Lower lobe of right lung (tissue), 2 donors: ENCODE data around the gene PEX3. TPM values are rescaled to one million over a fixed set of nuclear protein-coding genes. Genes with fewer than 3 reads are reported as not detected.

Source experiments
- ATAC-seq, 2 donors: fragments of 200-7000 bp; cut with Tn5 transposase; one replicate each; pipeline ENCODE4 v1.9.1; 2020 to 2022; ENCODE audit warnings: mild to moderate bottlenecking in 2 of 2, moderate library complexity in 2 of 2
- DNase-seq: peaks from one replicate; pipeline ENCODE4 v3.0.0-alpha.2; 2020
- H3K27ac ChIP-seq: fragments of 200-600 bp; one replicate; pipeline ENCODE4 v1.8.0; 2022
- H3K27me3 ChIP-seq: fragments of 200-600 bp; one replicate; pipeline ENCODE4 v1.8.0; 2022; ENCODE audit warnings: low read depth
- H3K36me3 ChIP-seq: fragments of 200-600 bp; one replicate; pipeline ENCODE4 v1.8.0; 2022; ENCODE audit warnings: mild to moderate bottlenecking
- H3K4me1 ChIP-seq: fragments of 200-600 bp; one replicate; pipeline ENCODE4 v1.8.0; 2022
- H3K4me3 ChIP-seq: fragments of 200-600 bp; one replicate; pipeline ENCODE4 v1.8.0; 2022; ENCODE audit warnings: mild to moderate bottlenecking
- H3K9me3 ChIP-seq: fragments of 200-600 bp; one replicate; pipeline ENCODE4 v1.8.0; 2022
- intact Hi-C: fragments of 100-400 bp; cut with DNase I; formaldehyde crosslinking; loops from one replicate; pipeline ENCODE4 v1.11.0; 2022
- total RNA-seq: library from RNA; stranded (reverse); fragmentation: NEBNext Ultra II Directional; extraction: Animal tissue kit (Norgen Biotek cat#: 25700); gene quantifications from one replicate; pipeline ENCODE4 v1.2.1, GENCODE V29; 2021
- TF ChIP-seq, protein P1 (sequence below): fragments of 200-600 bp; IDR thresholded peaks from one replicate; pipeline ENCODE4 v1.8.0; 2022; ENCODE audit warnings: antibody characterized with exemption, mild to moderate bottlenecking
- donor health status: DM: no; HTN: yes; CAD: no; lungs with severe emphysema.

PEX3 gene
- total RNA-seq, 1 donor from 2014 or later, result 14.7 TPM

DNA sequence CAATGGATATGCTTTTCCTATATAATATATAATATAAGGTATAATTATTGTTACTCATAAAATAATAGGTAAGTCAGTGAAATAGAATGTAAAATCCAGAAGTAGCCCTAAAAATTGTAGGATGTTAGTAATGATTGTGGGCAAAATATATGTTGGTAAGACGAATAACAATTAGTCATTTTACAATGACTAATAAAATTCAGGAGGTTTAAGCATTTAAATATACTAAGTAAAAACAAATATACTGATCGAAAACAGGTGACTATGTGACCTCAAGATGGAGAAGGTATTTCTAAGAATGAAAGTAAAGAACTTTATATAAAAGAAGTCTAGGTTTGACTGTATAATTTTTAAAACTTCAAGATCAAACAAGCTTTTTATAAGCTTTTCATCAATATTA, 32.0 kb downstream of the PEX3 start:
- no peak overlapping the region for H3K27ac ChIP-seq
- intact Hi-C loops, result no loop called here
- DNase-seq (no peak), ATAC-seq (no peak)
- H3K4me3 ChIP-seq, result no peak overlapping the region
- H3K9me3 ChIP-seq, result no peaks in the 10 kb centered on the region
- H3K36me3 ChIP-seq, result peaks cover 17% of the 10 kb centered on the region
- TF ChIP-seq, protein P1, sequence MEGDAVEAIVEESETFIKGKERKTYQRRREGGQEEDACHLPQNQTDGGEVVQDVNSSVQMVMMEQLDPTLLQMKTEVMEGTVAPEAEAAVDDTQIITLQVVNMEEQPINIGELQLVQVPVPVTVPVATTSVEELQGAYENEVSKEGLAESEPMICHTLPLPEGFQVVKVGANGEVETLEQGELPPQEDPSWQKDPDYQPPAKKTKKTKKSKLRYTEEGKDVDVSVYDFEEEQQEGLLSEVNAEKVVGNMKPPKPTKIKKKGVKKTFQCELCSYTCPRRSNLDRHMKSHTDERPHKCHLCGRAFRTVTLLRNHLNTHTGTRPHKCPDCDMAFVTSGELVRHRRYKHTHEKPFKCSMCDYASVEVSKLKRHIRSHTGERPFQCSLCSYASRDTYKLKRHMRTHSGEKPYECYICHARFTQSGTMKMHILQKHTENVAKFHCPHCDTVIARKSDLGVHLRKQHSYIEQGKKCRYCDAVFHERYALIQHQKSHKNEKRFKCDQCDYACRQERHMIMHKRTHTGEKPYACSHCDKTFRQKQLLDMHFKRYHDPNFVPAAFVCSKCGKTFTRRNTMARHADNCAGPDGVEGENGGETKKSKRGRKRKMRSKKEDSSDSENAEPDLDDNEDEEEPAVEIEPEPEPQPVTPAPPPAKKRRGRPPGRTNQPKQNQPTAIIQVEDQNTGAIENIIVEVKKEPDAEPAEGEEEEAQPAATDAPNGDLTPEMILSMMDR, result no peak
- no peaks in the 10 kb centered on the region for H3K4me1 ChIP-seq
- no peaks in the 10 kb centered on the region for H3K27me3 ChIP-seq

DNA sequence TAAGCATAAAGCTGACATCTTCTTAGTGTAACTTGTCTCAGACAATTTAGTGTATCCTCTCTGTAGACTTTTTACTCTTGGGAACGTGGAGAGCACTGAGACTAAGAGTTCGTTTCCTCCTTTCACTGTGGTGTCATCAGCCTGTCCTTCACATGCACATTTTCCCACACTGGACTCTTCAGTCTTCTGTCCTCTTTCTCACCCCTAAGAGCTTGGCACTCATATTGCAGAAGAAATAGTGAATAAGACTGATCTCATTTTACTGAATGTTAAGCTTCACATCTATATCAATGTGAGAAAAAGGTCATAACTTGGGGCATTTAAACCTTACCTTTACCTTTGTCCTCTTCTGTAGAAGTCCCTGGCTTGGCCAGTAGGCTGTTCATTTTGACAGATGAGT, 35.4 kb downstream of the PEX3 start:
- intact Hi-C loops, result no loop called here
- no peak for ATAC-seq
- Histone ChIP-seq H3K4me3 (no peak overlapping the region), H3K9me3 (no peaks in the 10 kb centered on the region), H3K36me3 (peaks cover 3% of the 10 kb centered on the region), H3K27me3 (no peaks in the 10 kb centered on the region), H3K4me1 (no peaks in the 10 kb centered on the region), H3K27ac (no peak overlapping the region)
- TF ChIP-seq, protein P1, result no peak
- no peak for DNase-seq

DNA sequence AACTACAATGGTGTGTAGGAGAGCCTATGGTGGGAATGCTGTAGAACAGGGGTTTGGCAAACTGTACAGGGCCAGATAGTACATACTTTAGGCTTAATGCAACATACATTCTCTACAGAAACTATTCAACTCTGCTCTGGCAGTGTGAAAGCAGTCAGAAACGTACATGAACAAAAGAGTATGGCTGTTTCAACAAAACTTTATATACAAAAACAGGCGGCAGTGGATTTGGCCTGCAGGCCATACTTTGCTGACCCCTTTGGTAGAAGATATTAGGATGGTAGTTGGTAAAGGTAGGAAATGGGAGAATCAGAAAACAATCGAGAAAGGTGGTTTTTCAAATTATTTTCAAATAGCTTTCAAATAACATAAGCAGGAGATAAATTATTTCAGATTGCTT, 36.1 kb downstream of the PEX3 start:
- intact Hi-C loops, result no loop called here
- ATAC-seq (no peak), DNase-seq (no peak)
- Histone ChIP-seq H3K27me3 (no peaks in the 10 kb centered on the region), H3K36me3 (peaks cover 3% of the 10 kb centered on the region), H3K27ac (no peak overlapping the region), H3K4me1 (no peaks in the 10 kb centered on the region), H3K4me3 (no peak overlapping the region), H3K9me3 (no peaks in the 10 kb centered on the region)
- TF ChIP-seq, protein P1, result no peak

DNA sequence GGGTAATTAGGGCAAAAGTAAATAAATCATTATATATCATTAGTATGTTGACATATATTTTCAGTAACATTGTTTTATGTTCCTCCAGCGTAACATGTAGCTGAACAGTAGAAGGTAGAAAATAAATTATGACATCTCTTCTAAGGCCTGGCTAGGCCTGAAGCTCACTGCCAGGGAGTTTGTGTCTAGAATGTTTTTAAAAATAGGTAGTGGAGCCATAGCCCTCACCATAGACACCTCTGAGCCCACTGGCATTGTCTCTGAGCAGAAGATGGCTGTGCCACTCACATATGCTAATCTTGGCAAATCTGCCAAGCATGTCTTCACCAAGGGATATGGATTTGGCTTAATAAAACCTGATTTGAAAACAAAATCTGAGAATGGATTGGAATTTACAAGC, 39.6 kb downstream of the PEX3 start:
- Histone ChIP-seq H3K4me1 (no peaks in the 10 kb centered on the region), H3K9me3 (no peaks in the 10 kb centered on the region), H3K4me3 (no peak overlapping the region), H3K27ac (no peak overlapping the region), H3K36me3 (peaks cover 29% of the 10 kb centered on the region), H3K27me3 (no peaks in the 10 kb centered on the region)
- DNase-seq (no peak), ATAC-seq (no peak)
- TF ChIP-seq, protein P1, result no peak
- intact Hi-C loops, result no loop called here

DNA sequence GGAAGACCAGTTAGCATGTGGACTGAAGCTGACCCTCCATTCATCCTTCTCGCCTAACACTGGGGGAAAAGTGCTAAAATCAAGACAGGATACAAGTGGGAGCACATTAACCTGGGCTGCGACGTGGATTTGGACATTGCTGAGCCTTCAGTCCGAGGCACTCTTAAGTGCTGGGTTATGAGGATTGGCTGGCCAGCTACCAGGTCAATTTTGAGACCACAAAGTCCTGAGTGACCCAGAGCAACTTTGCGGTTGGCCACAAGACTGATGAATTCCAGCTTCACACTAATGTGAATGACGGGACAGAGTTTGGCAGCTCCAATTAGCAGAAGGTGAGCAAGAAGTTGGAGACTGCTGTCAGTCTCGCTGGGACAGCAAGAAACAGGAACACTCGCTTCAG, 40.2 kb downstream of the PEX3 start:
- Histone ChIP-seq H3K27me3 (no peaks in the 10 kb centered on the region), H3K27ac (no peak overlapping the region), H3K4me3 (no peak overlapping the region), H3K4me1 (no peaks in the 10 kb centered on the region), H3K36me3 (peaks cover 35% of the 10 kb centered on the region), H3K9me3 (no peaks in the 10 kb centered on the region)
- TF ChIP-seq, protein P1, result no peak
- DNase-seq, result no peak
- no peak for ATAC-seq
- intact Hi-C loops, result no loop called here

DNA sequence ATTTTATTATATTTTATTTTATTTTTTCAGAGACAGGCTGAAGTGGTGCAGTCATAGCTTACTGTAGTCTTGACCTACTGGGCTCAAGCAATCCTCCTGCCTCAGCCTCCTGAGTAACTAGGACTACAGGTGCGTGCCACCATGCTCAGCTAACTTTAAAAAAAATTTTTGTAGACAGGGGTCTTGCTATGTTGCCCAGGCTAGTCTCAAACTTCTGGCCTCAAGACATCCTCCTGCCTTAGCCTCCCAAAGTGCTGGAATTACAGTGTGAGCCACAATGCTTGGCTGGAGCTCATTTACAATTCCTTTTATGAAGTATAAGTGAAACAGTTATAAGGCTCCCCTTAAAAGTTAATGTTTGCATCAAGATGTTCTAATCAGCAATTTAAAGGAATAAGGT, 46.4 kb downstream of the PEX3 start:
- no peak for DNase-seq
- H3K27ac ChIP-seq, result no peak overlapping the region
- intact Hi-C loops, result no loop called here
- ATAC-seq, result no peak
- no peaks in the 10 kb centered on the region for H3K4me1 ChIP-seq
- H3K9me3 ChIP-seq, result no peaks in the 10 kb centered on the region
- H3K4me3 ChIP-seq, result no peak overlapping the region
- TF ChIP-seq, protein P1, result no peak
- H3K36me3 ChIP-seq, result peaks cover 83% of the 10 kb centered on the region
- no peaks in the 10 kb centered on the region for H3K27me3 ChIP-seq
